Testis (tissue), 3 donors: Measurements from ENCODE around the gene NFATC2. TPM values are rescaled to one million over a fixed set of nuclear protein-coding genes. Genes with fewer than 3 reads are reported as not detected.

Source experiments
- DNase-seq: peaks from one replicate; pipeline ENCODE4 v3.0.0-alpha.2; 2019
- H3K27ac ChIP-seq, 2 donors: fragments of 200-600 bp; sonication (generic); one replicate each; pipeline ENCODE4 v1.5.1; 2019
- H3K27me3 ChIP-seq: fragments of 200-600 bp; sonication (generic); one replicate; pipeline ENCODE4 v1.5.1; 2019
- H3K36me3 ChIP-seq: fragments of 200-600 bp; sonication (generic); one replicate; pipeline ENCODE4 v1.5.1; 2017; ENCODE audit warnings: low read depth; ENCODE audit errors: missing control alignments
- H3K4me1 ChIP-seq: fragments of 200-600 bp; sonication (generic); one replicate; pipeline ENCODE4 v1.5.1; 2019
- H3K4me3 ChIP-seq, 2 donors: fragments of 200-600 bp; sonication (generic); one replicate each; pipeline ENCODE4 v1.5.1; 2017 to 2019
- H3K9me3 ChIP-seq: fragments of 200-600 bp; sonication (generic); one replicate; pipeline ENCODE4 v1.5.1; 2017
- CTCF ChIP-seq, 3 experiments: fragments of 450-650 bp in 2 of 3; fragments of 200-600 bp in 1 of 3; sonication (generic) in 1 of 3; IDR thresholded peaks; one replicate each; pipeline ENCODE4 v1.5.1; 2016 to 2019; ENCODE audit warnings: antibody characterized with exemption in 3 of 3, mild to moderate bottlenecking in 2 of 3, moderate library complexity in 1 of 3
- POLR2A ChIP-seq: fragments of 450-650 bp; IDR thresholded peaks from one replicate; pipeline ENCODE4 v1.6.1; 2017; ENCODE audit warnings: antibody characterized with exemption, mild to moderate bottlenecking, moderate library complexity
- WGBS, 2 donors: methylation state at CpG; one replicate each; pipeline ENCODE4 v1.1.5; 2018; 5-methylcytosine and 5-hydroxymethylcytosine counted together
- intact Hi-C: fragments of 100-400 bp; cut with DNase I; formaldehyde crosslinking; loops from one replicate; pipeline ENCODE4 v1.15.1; 2023; ENCODE audit warnings: low total_unique reads
- microRNA-seq, 2 donors: library from miRNA; unstranded; fragments of <30 nt; microRNA quantifications; one replicate each; pipeline ENCODE4, GENCODE V29; 2016; ENCODE audit warnings: borderline number of aligned reads in 2 of 2, borderline replicate concordance in 1 of 2
- polyA plus RNA-seq: library from polyadenylated mRNA; stranded (reverse); fragments of 350-450 nt; fragmentation: Illumina TruSeq; extraction: RNeasy Lipid Tissue Mini Kit (QIAGEN cat#74804); gene quantifications from one replicate; pipeline ENCODE4 v1.2.3, GENCODE V29; 2014; ENCODE audit warnings: low read depth, low replicate concordance; ENCODE audit not compliant: insufficient read depth
- small RNA-seq, 2 donors: library from RNA; depleted of rRNA; stranded (forward); fragments of <200 nt; gene quantifications; one replicate each; pipeline ENCODE3, GENCODE V24; 2016
- total RNA-seq, 2 donors: library from RNA; depleted of rRNA; stranded (reverse); fragments of >200 nt; gene quantifications; one replicate each; pipeline ENCODE4 v1.2.3, GENCODE V29; 2016

The NFATC2 gene
- total and polyA plus RNA-seq, 3 donors from 2014 or later, result 5.4 to 7.5 (median 6.5) TPM

DNA sequence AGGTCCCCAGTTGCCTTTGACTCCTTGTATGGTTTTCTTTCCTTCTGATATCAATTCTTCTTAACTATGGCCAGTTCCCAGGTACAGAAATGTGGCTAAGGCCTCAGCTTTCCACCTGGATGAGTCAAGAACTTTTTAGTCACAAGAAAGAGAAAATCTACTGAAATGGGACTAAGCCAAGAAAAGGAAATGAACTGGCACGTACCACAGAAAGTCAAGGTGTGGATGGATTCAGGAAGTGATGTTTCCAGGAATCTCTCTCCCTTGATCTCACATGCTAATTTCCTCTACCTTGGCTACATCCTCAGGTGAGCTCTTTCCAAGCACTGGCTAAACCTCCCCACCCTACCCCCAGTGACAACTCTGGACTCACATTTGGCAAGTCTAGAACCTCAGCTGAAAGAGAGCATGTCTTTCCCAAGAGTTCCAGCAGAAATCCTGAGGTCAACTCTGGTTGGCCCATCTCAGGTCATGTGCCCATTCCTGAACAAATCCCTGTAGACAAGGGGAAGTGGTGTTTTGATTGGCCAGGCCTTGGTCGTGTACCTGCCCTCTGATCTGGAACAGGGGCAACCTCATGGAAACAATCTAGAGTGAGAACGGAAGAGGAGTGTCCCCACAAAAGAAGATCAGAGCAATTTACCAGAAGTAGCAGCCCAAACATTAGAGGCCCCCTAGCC is 205.3 kb downstream of the NFATC2 start:
- H3K36me3 ChIP-seq, result no peaks in the 10 kb centered on the region
- TF ChIP-seq CTCF (IDR thresholded peaks at IDR 0.05), result no peak
- TF ChIP-seq POLR2A, result no peak
- DNase-seq, result no peak
- intact Hi-C loops, result no loop called here
- H3K4me1 ChIP-seq, result no peaks in the 10 kb centered on the region
- H3K4me3 ChIP-seq, result no peak overlapping the region
- H3K27me3 ChIP-seq, result no peaks in the 10 kb centered on the region
- 81 to 85% methylated on average over 3 of the region's 3 CpGs for WGBS, 2 donors
- no peak overlapping the region for H3K27ac ChIP-seq
- no peaks in the 10 kb centered on the region for H3K9me3 ChIP-seq

Small RNA genes within 50 kb of the gene (microRNA-seq; reads per million reads assigned to microRNA genes)
- 1.4 to 2.8 reads per million in 2 donors for gene MIR3194

Small RNA genes within 50 kb of the gene (small RNA-seq; reads per million reads assigned to genes)
- 0 reads per million in 2 donors for gene MIR3194

Other genes starting within 250 kb of the NFATC2 start
- gene ATP9A, start 225.7 kb upstream of the NFATC2 start, total RNA-seq, result 100 to 1,000 TPM in 1 of 2 donors, 10 to 100 TPM in 1; 89.3 to 128 TPM
- gene ATP9A, start 225.7 kb upstream of the NFATC2 start, polyA plus RNA-seq, result 46.4 TPM